ENCODE measurements around the gene MPZL1. TPM values are rescaled to one million over a fixed set of nuclear protein-coding genes. Genes with fewer than 3 reads are reported as not detected.

Gene MPZL1
- total RNA-seq, 1 experiment from 2014 or later = 52.9 TPM

- POLR2A ChIA-PET = no interaction called here
- peak overlapping the region; percentile 57 for H3K4me2 ChIP-seq (ENCODE audit: low read length)
- RAD21 ChIA-PET (ENCODE audit: low non-redundant PET in 1 of 2, low total read pairs in 2 of 2, uncharacterized antibody in 2 of 2, unreplicated experiment in 2 of 2) = no interaction called here
- H3K9me2 ChIP-seq (ENCODE audit: insufficient read depth) = no peaks in the 10 kb centered on the region
- H3K9me3 ChIP-seq (ENCODE audit: control insufficient read depth in 1 of 2, insufficient read depth in 1 of 2, low read depth in 1 of 2, low read length in 2 of 2) = no peaks in the 10 kb centered on the region
- TF ChIP-seq REST (IDR thresholded peaks at IDR 0.05; ENCODE audit: low read depth) (no peak), MAX (IDR thresholded peaks at IDR 0.05) (peak; percentile 26; the same call in 1 of the 2 replicates), TCF7L2 (IDR thresholded peaks at IDR 0.05; ENCODE audit: borderline replicate concordance, extremely low read depth, insufficient read depth, insufficient read length) (no peak), EZH2phosphoT487 (IDR thresholded peaks at IDR 0.05; ENCODE audit: borderline replicate concordance) (no peak)
- peak overlapping the region; percentile 38 for H3K9ac ChIP-seq (ENCODE audit: low read length)
- intact Hi-C loops (cut with micrococcal nuclease) = no loop called here
- CTCF ChIA-PET = no interaction called here
- no peaks in the 10 kb centered on the region for H3K79me2 ChIP-seq (ENCODE audit: insufficient read depth, low read length)
- DNase-seq (ENCODE audit: low read depth, low spot score) (peak; percentile 41), ATAC-seq (peak; percentile 97)
- peak overlapping the region; percentile 44 for H3K27ac ChIP-seq (ENCODE audit: low read depth, low read length)
- no peaks in the 10 kb centered on the region for H3K27me3 ChIP-seq (ENCODE audit: insufficient read depth, low read length)
- H3K4me3 ChIP-seq (replicated peaks in 1 of 2; ENCODE audit: low read depth in 1 of 2, low read length in 2 of 2) = peak overlapping the region; percentile 4 to 28; a peak in 2 of 4 replicates
- H2AFZ ChIP-seq (ENCODE audit: low read depth, low read length, poor library complexity, severe bottlenecking) = peak overlapping the region; percentile 86
- H4K20me1 ChIP-seq (ENCODE audit: insufficient read depth) = no peaks in the 10 kb centered on the region
- H3K4me1 ChIP-seq (ENCODE audit: control insufficient read depth in 1 of 2, insufficient read depth in 2 of 2, low read length in 2 of 2) = peaks cover 4 to 30% of the 10 kb centered on the region in 2 experiments; a peak in 3 of 4 replicates
- H3K36me3 ChIP-seq (ENCODE audit: control insufficient read depth in 1 of 2, insufficient read depth in 2 of 2, low read length in 2 of 2) = no peaks in the 10 kb centered on the region
- no TSS peak for BruUV-seq (replicated peaks)
These were observed 98.3 kb downstream of the MPZL1 start for GRCh38 chr1:167819849-167820683.
